HG02885 (cell line): Measurements from ENCODE around the gene PSORS1C2.

Experiments used
- ATAC-seq: cut with Tn5 transposase; IDR thresholded peaks from one replicate; pipeline ENCODE4 v1.9.1; 2021; ENCODE audit warnings: mild to moderate bottlenecking; ENCODE audit not compliant: unreplicated experiment, poor library complexity

PSORS1C2 gene

GRCh38 chr6:31143148-31143547, 4.3 kb upstream of the PSORS1C2 start:
- ATAC-seq, result no peak

GRCh38 chr6:31142361-31142761, 3.5 kb upstream of the PSORS1C2 start:
- no peak for ATAC-seq

GRCh38 chr6:31140643-31141042, 1.8 kb upstream of the PSORS1C2 start:
- no peak for ATAC-seq

GRCh38 chr6:31139599-31139998, 733 bp upstream of the PSORS1C2 start:
- ATAC-seq, result no peak

- ATAC-seq, result no peak
Measured at GRCh38 chr6:31135710-31136109, 3.2 kb downstream of the PSORS1C2 start.

GRCh38 chr6:31132806-31133205, 6.1 kb downstream of the PSORS1C2 start:
- ATAC-seq, result no peak

- no peak for ATAC-seq
Measured at GRCh38 chr6:31131595-31131994, 7.3 kb downstream of the PSORS1C2 start.

GRCh38 chr6:31130751-31131150, 8.1 kb downstream of the PSORS1C2 start:
- ATAC-seq, result no peak

- no peak for ATAC-seq
Measured at GRCh38 chr6:31129130-31129529, 9.7 kb downstream of the PSORS1C2 start.

GRCh38 chr6:31128093-31128676, 10.7 kb downstream of the PSORS1C2 start:
- no peak for ATAC-seq

GRCh38 chr6:31126396-31127175, 12.3 kb downstream of the PSORS1C2 start:
- no peak for ATAC-seq

- no peak for ATAC-seq
Measured at GRCh38 chr6:31125586-31126363, 13.1 kb downstream of the PSORS1C2 start.

- no peak for ATAC-seq
Measured at GRCh38 chr6:31125162-31125561, 13.7 kb downstream of the PSORS1C2 start.

- ATAC-seq, result no peak
Measured at GRCh38 chr6:31122791-31123706, 15.8 kb downstream of the PSORS1C2 start.

- ATAC-seq, result no peak
Measured at GRCh38 chr6:31121131-31121790, 17.6 kb downstream of the PSORS1C2 start.

- ATAC-seq, result no peak
Measured at GRCh38 chr6:31120151-31120915, 18.5 kb downstream of the PSORS1C2 start, which contains the start of gene CDSN. CDSN (minus strand) TSS chr6:31120446; CDS start chr6:31120419, 27 bp downstream.

- no peak for ATAC-seq
Measured at GRCh38 chr6:31118178-31118577, 20.7 kb downstream of the PSORS1C2 start.

- no peak for ATAC-seq
Measured at GRCh38 chr6:31116661-31117385, 22.0 kb downstream of the PSORS1C2 start.
